Measurements from ENCODE around the gene CBY1. TPM values are rescaled to one million over a fixed set of nuclear protein-coding genes. Genes with fewer than 3 reads are reported as not detected.

The CBY1 gene
- total RNA-seq, 1 donor, result 19.4 TPM

DNA sequence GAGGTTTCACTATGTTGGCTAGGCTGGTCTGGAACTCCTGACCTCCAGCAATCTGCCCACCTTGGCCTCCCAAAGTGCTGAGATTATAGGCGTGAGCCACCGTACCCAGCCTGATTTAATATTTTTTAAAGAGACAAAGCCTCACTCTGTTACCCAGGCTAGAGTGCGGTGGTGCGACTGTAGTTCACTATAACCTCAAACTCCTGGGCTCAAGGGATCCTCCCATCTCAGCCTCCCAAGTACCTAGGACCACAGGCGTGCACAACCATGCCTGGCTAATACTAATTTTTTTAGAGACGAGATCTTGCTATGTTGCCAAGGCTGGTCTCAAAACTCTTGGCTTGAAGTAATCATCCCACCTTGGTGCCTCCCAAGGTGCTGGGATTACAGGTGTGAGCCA lies 62.8 kb downstream of the CBY1 start:
- no peak for DNase-seq (ENCODE audit: low read depth)
- TF ChIP-seq, protein P1, sequence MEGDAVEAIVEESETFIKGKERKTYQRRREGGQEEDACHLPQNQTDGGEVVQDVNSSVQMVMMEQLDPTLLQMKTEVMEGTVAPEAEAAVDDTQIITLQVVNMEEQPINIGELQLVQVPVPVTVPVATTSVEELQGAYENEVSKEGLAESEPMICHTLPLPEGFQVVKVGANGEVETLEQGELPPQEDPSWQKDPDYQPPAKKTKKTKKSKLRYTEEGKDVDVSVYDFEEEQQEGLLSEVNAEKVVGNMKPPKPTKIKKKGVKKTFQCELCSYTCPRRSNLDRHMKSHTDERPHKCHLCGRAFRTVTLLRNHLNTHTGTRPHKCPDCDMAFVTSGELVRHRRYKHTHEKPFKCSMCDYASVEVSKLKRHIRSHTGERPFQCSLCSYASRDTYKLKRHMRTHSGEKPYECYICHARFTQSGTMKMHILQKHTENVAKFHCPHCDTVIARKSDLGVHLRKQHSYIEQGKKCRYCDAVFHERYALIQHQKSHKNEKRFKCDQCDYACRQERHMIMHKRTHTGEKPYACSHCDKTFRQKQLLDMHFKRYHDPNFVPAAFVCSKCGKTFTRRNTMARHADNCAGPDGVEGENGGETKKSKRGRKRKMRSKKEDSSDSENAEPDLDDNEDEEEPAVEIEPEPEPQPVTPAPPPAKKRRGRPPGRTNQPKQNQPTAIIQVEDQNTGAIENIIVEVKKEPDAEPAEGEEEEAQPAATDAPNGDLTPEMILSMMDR (IDR thresholded peaks at IDR 0.05; ENCODE audit: insufficient read depth, low read length), result no peak
- H3K4me3 ChIP-seq (ENCODE audit: low read depth, low read length), result no peak overlapping the region

- TF ChIP-seq, protein P1 (IDR thresholded peaks at IDR 0.05; ENCODE audit: insufficient read depth, low read length), result no peak
These were observed 63.9 kb downstream of the CBY1 start for GRCh38 chr22:38720350-38720749.

DNA sequence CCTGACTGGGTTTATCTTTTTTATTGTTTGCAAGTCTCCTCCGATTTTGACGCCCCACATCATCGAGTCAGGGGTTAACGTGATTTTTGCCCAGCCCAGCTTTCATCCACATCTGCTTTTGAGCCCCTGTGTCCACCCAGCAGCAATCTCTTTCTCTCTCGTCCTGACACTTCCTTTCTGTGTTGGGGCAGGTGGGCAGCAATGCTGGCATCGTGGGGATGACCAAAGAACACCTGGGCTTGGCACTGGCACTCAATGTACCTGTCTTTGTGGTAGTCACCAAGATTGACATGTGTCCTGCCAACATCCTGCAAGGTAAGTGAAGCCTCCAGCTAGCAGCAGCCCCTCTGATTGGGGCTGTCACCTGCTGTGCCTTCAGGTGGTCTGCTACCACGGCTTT lies 65.1 kb downstream of the CBY1 start:
- H3K4me3 ChIP-seq (ENCODE audit: low read depth, low read length), result no peak overlapping the region
- DNase-seq (ENCODE audit: low read depth), result no peak
- TF ChIP-seq, protein P1 (IDR thresholded peaks at IDR 0.05; ENCODE audit: insufficient read depth, low read length), result no peak

More at GRCh38 chr22:38720350-38720749, 63.9 kb downstream of the CBY1 start:
- DNase-seq (ENCODE audit: low read depth), result no peak
- H3K4me3 ChIP-seq (ENCODE audit: low read depth, low read length), result no peak overlapping the region

Other genes starting within 250 kb of the CBY1 start
- gene KCNJ4, start 201.4 kb upstream of the CBY1 start, total RNA-seq (ENCODE audit: low replicate concordance), result not detected in 2 replicates
- gene KDELR3, start 188.5 kb upstream of the CBY1 start, total RNA-seq (ENCODE audit: low replicate concordance), result 22.1 and 183 TPM in 2 replicates
- 322 and 701 TPM in 2 replicates for gene DDX17, start 150.3 kb upstream of the CBY1 start, total RNA-seq (ENCODE audit: low replicate concordance)
- gene DMC1, start 86.5 kb upstream of the CBY1 start, total RNA-seq (ENCODE audit: low replicate concordance), result 1.3 and 5.3 TPM in 2 replicates
- 0.74 and 2.0 TPM in 2 replicates for gene FAM227A, start 246 bp upstream of the CBY1 start, total RNA-seq (ENCODE audit: low replicate concordance)
- 32.2 and 70.4 TPM in 2 replicates for gene TOMM22, start 25.3 kb downstream of the CBY1 start, total RNA-seq (ENCODE audit: low replicate concordance)
- 56.4 and 61.2 TPM in 2 replicates for gene JOSD1, start 44.3 kb downstream of the CBY1 start, total RNA-seq (ENCODE audit: low replicate concordance)
- gene GTPBP1, start 49.3 kb downstream of the CBY1 start, total RNA-seq (ENCODE audit: low replicate concordance), result 19.6 and 26.8 TPM in 2 replicates
- 69.1 and 93.2 TPM in 2 replicates for gene SUN2, start 99.4 kb downstream of the CBY1 start, total RNA-seq (ENCODE audit: low replicate concordance)
- 2.5 and 11.0 TPM in 2 replicates for gene DNAL4, start 137.5 kb downstream of the CBY1 start, total RNA-seq (ENCODE audit: low replicate concordance)
- 1.3 and 2.0 TPM in 2 replicates for gene NPTXR, start 187.4 kb downstream of the CBY1 start, total RNA-seq (ENCODE audit: low replicate concordance)
- 50.7 and 87.7 TPM in 2 replicates for gene CBX6, start 215.6 kb downstream of the CBY1 start, total RNA-seq (ENCODE audit: low replicate concordance)

All from fibroblast of the aortic adventitia (primary cell).